Activated naive CD4-positive, alpha-beta T cell (primary cell): ENCODE data around the gene BEND6.
"Not testable (repeated sequence)": the region's sequence is repeated elsewhere in the genome, so short reads cannot be mapped to it uniquely, and the experiment has no call there.

Source experiments
- DNase-seq, 4 experiments: peaks; one replicate each; lab custom pipeline; 2025; lab: John Stamatoyannopoulos, UW

Gene BEND6

GRCh38 chr6:57035549-57035948 is 80.6 kb downstream of the BEND6 start:
- no peak for DNase-seq

- DNase-seq = no peak
Measured at GRCh38 chr6:57038906-57039305, 84.0 kb downstream of the BEND6 start.

GRCh38 chr6:57040011-57040410 is 85.1 kb downstream of the BEND6 start:
- DNase-seq = no peak

GRCh38 chr6:57044061-57044460 is 89.2 kb downstream of the BEND6 start:
- not testable (repeated sequence) for DNase-seq

- DNase-seq = no peak
Measured at GRCh38 chr6:57044568-57044967, 89.7 kb downstream of the BEND6 start.

- DNase-seq = peak; percentile 39 to 69 (median 56)
Measured at GRCh38 chr6:57046332-57047256, 91.7 kb downstream of the BEND6 start, which contains the start of gene KIAA1586. KIAA1586 (plus strand) TSS chr6:57046693; CDS start chr6:57046756, 63 bp downstream.

- not testable (repeated sequence) for DNase-seq
Measured at GRCh38 chr6:57047257-57047585, 92.3 kb downstream of the BEND6 start.

- not testable (repeated sequence) for DNase-seq
Measured at GRCh38 chr6:57047859-57048258, 93.0 kb downstream of the BEND6 start.

GRCh38 chr6:57048577-57048976 is 93.7 kb downstream of the BEND6 start:
- DNase-seq = no peak

- DNase-seq = no peak
Measured at GRCh38 chr6:57063847-57064246, 108.9 kb downstream of the BEND6 start.

GRCh38 chr6:57064809-57065208 is 109.9 kb downstream of the BEND6 start:
- DNase-seq = no peak

GRCh38 chr6:57068061-57068460 is 113.2 kb downstream of the BEND6 start:
- DNase-seq = no peak

GRCh38 chr6:57069228-57069627 is 114.3 kb downstream of the BEND6 start:
- no peak for DNase-seq

GRCh38 chr6:57069920-57070331 is 115.0 kb downstream of the BEND6 start:
- no peak for DNase-seq

- no peak for DNase-seq
Measured at GRCh38 chr6:57072108-57072507, 117.2 kb downstream of the BEND6 start.

GRCh38 chr6:57074383-57074782 is 119.5 kb downstream of the BEND6 start:
- DNase-seq = no peak

GRCh38 chr6:57075092-57075491 is 120.2 kb downstream of the BEND6 start:
- DNase-seq = no peak
